ENCODE results near the gene NDUFB2.
"Not testable (repeated sequence)": the region's sequence is repeated elsewhere in the genome, so short reads cannot be mapped to it uniquely, and the experiment has no call there.

The NDUFB2 gene

GRCh38 chr7:140689199-140690152 lies 7.0 kb upstream of the NDUFB2 start:
- no peaks in the 10 kb centered on the region for H3K9me3 ChIP-seq
- no peaks in the 10 kb centered on the region for H3K27me3 ChIP-seq
- H3K36me3 ChIP-seq, result peaks cover 24% of the 10 kb centered on the region
- TF ChIP-seq, protein P1, sequence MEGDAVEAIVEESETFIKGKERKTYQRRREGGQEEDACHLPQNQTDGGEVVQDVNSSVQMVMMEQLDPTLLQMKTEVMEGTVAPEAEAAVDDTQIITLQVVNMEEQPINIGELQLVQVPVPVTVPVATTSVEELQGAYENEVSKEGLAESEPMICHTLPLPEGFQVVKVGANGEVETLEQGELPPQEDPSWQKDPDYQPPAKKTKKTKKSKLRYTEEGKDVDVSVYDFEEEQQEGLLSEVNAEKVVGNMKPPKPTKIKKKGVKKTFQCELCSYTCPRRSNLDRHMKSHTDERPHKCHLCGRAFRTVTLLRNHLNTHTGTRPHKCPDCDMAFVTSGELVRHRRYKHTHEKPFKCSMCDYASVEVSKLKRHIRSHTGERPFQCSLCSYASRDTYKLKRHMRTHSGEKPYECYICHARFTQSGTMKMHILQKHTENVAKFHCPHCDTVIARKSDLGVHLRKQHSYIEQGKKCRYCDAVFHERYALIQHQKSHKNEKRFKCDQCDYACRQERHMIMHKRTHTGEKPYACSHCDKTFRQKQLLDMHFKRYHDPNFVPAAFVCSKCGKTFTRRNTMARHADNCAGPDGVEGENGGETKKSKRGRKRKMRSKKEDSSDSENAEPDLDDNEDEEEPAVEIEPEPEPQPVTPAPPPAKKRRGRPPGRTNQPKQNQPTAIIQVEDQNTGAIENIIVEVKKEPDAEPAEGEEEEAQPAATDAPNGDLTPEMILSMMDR (IDR thresholded peaks at IDR 0.05), result no peak
- no peak overlapping the region for H3K27ac ChIP-seq
- H3K4me3 ChIP-seq (ENCODE audit: low read depth in 1 of 2, low read length in 1 of 2), result no peak overlapping the region
- peaks cover 6 to 8% of the 10 kb centered on the region in 2 experiments for H3K4me1 ChIP-seq (ENCODE audit: control insufficient read depth in 1 of 2, insufficient read depth in 1 of 2, low read depth in 1 of 2, low read length in 1 of 2)

DNA sequence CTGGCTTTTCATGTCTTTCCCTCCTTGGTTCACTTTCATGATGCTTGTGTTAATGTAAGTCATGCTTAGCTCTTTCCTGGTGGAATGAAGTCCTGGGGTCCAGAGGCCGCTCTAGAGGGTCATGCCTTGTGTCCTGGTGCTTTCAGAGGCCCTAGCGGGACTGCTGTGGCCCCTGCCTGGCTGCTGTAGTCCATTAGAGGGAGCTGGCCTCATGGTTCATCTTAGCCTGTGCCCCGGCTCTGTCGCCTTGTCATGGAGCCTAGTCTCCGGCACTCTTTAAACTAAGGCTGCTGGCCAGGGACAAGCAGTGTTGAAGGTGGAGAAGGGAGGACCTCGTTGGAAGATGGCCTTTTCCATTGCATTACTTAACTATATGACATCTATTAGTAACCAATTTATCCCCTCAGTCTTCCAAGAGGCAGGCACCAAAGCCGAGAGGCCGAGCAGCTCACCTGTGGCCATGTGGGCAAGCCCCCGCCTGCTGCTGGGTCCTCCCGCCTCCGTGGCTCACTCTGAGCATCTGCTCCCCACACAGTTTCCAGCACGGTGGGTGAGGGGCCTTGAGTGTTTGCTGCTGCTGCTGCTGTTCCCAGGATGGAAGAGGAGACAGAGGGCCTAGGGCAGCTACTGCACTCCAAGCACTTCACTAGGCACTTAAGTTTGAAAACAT lies 5.0 kb upstream of the NDUFB2 start:
- H3K27me3 ChIP-seq, result no peaks in the 10 kb centered on the region
- no peaks in the 10 kb centered on the region for H3K9me3 ChIP-seq
- TF ChIP-seq, protein P1 (IDR thresholded peaks at IDR 0.05), result no peak
- H3K4me3 ChIP-seq (ENCODE audit: low read depth in 1 of 2, low read length in 1 of 2), result no peak overlapping the region
- peaks cover 14% of the 10 kb centered on the region in 2 experiments for H3K4me1 ChIP-seq (ENCODE audit: control insufficient read depth in 1 of 2, insufficient read depth in 1 of 2, low read depth in 1 of 2, low read length in 1 of 2)
- H3K36me3 ChIP-seq, result peaks cover 20% of the 10 kb centered on the region
- H3K27ac ChIP-seq, result no peak overlapping the region

DNA sequence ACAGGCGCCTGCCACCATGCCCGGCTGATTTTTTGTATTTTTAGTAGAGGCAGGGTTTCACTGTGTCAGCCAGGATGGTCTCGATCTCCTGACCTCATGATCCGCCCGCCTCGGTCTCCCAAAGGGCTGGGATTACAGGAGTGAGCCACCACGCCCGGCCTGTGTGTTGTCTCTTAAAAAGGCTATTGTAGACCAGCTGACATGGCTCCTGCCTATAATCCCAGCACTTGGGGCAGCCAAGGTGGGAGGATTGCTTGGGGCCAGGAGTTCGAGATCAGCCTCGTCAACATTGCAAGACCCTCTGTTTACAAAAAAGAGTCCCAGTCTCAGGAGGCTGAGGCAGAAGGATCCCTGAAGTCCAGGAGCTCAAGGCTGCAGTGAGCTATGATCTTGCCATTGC lies 2.7 kb upstream of the NDUFB2 start:
- not testable (repeated sequence) for H3K27me3 ChIP-seq; H3K9me3 ChIP-seq; H3K4me3 ChIP-seq (ENCODE audit: low read depth in 1 of 2, low read length in 1 of 2); H3K27ac ChIP-seq; H3K36me3 ChIP-seq
- peaks cover 23% of the 10 kb centered on the region in 2 experiments for H3K4me1 ChIP-seq (ENCODE audit: control insufficient read depth in 1 of 2, insufficient read depth in 1 of 2, low read depth in 1 of 2, low read length in 1 of 2)

DNA sequence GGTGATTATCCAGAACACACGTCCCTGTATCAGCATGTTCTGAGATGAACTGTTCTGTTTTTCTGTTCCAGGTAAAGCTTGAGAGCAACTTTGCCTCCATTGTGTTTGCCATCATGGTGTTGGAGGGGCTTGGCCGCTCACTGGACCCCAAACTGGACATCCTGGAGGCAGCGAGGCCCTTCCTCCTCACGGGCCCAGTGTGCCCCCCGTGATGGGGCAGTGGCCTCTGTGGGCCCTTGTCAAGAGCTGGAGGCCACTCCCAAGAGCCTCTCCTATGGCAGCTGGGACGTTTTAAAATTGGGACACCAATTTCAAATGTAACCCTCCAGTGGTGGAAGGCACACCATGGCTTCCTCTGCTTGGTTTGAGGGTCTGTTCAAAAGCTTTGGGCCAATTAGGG lies 1.9 kb upstream of the NDUFB2 start:
- no peak overlapping the region for H3K4me3 ChIP-seq (ENCODE audit: low read depth in 1 of 2, low read length in 1 of 2)
- TF ChIP-seq, protein P1 (IDR thresholded peaks at IDR 0.05), result no peak
- H3K27ac ChIP-seq, result no peak overlapping the region
- H3K9me3 ChIP-seq, result no peaks in the 10 kb centered on the region
- H3K36me3 ChIP-seq, result peaks cover 7% of the 10 kb centered on the region
- H3K27me3 ChIP-seq, result no peaks in the 10 kb centered on the region
- peaks cover 23% of the 10 kb centered on the region in 2 experiments for H3K4me1 ChIP-seq (ENCODE audit: control insufficient read depth in 1 of 2, insufficient read depth in 1 of 2, low read depth in 1 of 2, low read length in 1 of 2)

- no peaks in the 10 kb centered on the region for H3K9me3 ChIP-seq
- H3K4me3 ChIP-seq (ENCODE audit: low read depth in 1 of 2, low read length in 1 of 2), result no peak overlapping the region
- no peaks in the 10 kb centered on the region for H3K27me3 ChIP-seq
- TF ChIP-seq, protein P1 (IDR thresholded peaks at IDR 0.05), result no peak
- no peak overlapping the region for H3K27ac ChIP-seq
- no peaks in the 10 kb centered on the region for H3K36me3 ChIP-seq
- peaks cover 23% of the 10 kb centered on the region in 2 experiments for H3K4me1 ChIP-seq (ENCODE audit: control insufficient read depth in 1 of 2, insufficient read depth in 1 of 2, low read depth in 1 of 2, low read length in 1 of 2)
Observed at GRCh38 chr7:140695381-140695780, 1.1 kb upstream of the NDUFB2 start.

All from neutrophil (primary cell).